Fibroblast of mammary gland (primary cell): ENCODE measurements around the gene AMMECR1L.

Experiments used
- DNase-seq: peaks from one replicate; pipeline ENCODE4 v3.0.0-alpha.2; 2010; ENCODE audit warnings: low read depth
- H3K4me3 ChIP-seq: 2 replicates; pipeline ENCODE4 v1.5.1; 2011; ENCODE audit warnings: low read depth, mild to moderate bottlenecking, low read length, moderate library complexity; ENCODE audit not compliant: control insufficient read depth
- CTCF ChIP-seq: conservative IDR thresholded peaks from 2 replicates; pipeline ENCODE4 v1.5.1; 2011; ENCODE audit warnings: low read depth, low read length, inconsistent platforms; ENCODE audit not compliant: control insufficient read depth, insufficient read depth

Gene AMMECR1L

GRCh38 chr2:127874378-127875269 lies 11.1 kb downstream of the AMMECR1L start:
- no peak overlapping the region for H3K4me3 ChIP-seq
- no peak for TF ChIP-seq CTCF
- no peak for DNase-seq

GRCh38 chr2:127873707-127874303 lies 12.0 kb downstream of the AMMECR1L start:
- DNase-seq: peak; percentile 10
- H3K4me3 ChIP-seq: no peak overlapping the region
- TF ChIP-seq CTCF: no peak

- no peak overlapping the region for H3K4me3 ChIP-seq
- no peak for TF ChIP-seq CTCF
- DNase-seq: no peak
These were observed 13.4 kb downstream of the AMMECR1L start for GRCh38 chr2:127872354-127872753.

GRCh38 chr2:127865926-127866325 lies 19.8 kb downstream of the AMMECR1L start:
- no peak for DNase-seq
- H3K4me3 ChIP-seq: no peak overlapping the region
- no peak for TF ChIP-seq CTCF

- no peak overlapping the region for H3K4me3 ChIP-seq
- no peak for TF ChIP-seq CTCF
- peak; percentile 49 for DNase-seq
These were observed 20.9 kb downstream of the AMMECR1L start for GRCh38 chr2:127864877-127865276.

- H3K4me3 ChIP-seq: no peak overlapping the region
- DNase-seq: no peak
- TF ChIP-seq CTCF: no peak
These were observed 23.5 kb downstream of the AMMECR1L start for GRCh38 chr2:127862228-127862627.
